DMS53 treated with DMSO at 0.1 percent for 48 hours (cell line): ENCODE measurements around the gene AGAP2.
"Not testable (repeated sequence)": the region's sequence is repeated elsewhere in the genome, so short reads cannot be mapped to it uniquely, and the experiment has no call there.

Source experiments
- DNase-seq: peaks from one replicate; lab custom pipeline; 2025; ENCODE audit not compliant: unreplicated experiment; lab: John Stamatoyannopoulos, UW

AGAP2 gene

DNA sequence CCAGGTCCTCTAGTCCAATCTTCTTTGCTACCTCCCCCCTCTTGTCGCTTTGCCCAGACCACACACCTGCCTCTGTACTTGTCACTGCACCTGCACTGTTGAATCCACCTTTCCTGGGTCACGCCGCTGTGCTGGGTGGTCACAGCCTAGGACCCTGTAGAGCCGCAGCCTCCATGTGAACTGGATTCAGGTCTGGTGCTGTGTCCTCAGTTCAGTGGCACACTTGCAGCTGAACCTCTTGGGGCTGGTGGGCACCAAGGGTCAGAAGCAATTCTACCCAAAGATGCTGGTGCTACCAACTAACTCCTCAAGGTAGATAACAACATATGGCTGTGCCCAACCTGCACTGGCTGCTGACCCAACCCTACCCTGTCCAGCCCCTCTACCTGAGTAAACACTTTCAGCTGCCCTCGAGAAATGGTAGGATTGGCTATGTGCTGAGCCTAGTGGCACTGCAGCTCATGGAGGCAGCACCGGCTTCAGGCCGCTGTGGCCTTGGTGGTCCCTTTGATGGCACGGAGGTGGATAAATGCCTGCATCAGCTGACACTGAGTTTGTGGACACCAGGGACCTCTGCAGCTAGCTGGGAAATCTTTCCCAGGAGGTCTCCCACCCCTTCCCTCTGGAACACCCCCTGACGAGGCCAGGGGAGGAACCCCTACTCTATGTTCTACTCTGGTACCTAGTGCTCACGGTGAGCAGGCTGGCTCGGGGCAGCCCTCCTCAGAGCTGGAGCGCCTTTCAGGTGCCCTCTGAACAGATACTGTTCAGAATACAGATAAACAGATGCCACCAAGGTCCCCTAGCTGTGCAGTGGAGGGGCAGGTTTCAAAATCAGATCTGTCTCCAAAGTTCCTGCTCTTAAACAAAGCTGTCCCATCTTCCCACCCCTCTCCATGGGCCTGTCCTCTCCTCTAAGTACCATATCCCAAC is 14.3 kb downstream of the AGAP2 start:
- no peak for DNase-seq

DNA sequence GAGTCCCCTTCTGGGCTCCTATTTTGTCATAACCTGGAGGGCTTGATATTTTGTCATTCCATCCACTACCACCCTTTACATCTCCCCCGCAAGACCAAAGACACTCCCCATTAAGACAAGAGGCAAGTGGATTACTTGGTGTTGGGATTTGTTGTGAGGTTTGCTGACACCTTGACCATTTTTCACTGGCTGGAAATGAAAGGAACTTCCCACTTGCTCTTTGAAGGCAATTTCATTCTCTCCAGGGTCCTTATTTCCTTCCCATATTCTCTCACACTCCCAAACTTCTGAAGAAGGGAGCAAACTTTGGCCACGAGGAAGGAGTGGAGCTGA is 14.9 kb downstream of the AGAP2 start:
- no peak for DNase-seq

DNA sequence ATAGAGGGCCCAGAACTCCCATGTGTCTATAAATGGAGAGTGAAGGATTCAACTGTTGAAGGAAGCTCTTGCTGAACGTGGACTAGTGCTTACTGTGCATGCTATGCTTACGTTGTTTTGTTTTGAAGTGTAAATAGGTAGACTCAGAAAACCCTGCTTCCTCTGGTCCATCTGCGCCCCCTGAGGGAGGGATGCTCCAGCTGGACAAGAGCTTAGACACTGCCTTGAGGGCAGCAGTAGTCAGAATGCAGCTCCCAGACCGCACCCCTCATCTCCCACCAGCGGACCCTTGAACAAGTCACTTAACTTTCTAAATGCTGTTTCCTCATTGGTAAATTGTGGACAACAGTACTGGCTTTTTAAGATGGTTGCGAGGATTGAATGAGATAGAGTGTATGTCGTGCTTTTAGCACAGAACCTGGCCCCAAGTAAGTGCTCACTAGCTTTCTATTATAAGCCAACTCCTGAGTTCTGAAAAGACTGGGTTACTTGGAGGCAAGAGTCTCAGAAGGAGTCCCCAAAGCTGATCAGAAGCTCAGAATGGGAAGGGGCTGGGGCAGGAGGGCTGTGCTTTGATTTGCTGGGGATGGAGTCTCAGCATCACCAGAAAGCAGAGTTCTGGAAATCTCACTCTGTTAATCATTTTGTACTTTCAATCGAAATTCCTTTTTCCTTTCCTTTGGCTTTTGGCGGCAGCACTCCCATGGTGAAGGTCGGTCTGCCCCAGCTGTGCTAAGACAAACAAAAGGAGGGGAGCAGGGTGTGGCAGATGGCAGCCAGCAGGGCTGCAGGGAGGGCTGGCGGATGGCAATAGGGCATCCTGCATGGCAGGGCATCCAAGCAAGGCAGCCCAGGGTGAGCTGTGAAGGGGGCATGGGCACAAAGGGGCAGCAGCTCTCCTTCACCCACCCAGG is 15.6 kb downstream of the AGAP2 start:
- DNase-seq, result no peak

DNA sequence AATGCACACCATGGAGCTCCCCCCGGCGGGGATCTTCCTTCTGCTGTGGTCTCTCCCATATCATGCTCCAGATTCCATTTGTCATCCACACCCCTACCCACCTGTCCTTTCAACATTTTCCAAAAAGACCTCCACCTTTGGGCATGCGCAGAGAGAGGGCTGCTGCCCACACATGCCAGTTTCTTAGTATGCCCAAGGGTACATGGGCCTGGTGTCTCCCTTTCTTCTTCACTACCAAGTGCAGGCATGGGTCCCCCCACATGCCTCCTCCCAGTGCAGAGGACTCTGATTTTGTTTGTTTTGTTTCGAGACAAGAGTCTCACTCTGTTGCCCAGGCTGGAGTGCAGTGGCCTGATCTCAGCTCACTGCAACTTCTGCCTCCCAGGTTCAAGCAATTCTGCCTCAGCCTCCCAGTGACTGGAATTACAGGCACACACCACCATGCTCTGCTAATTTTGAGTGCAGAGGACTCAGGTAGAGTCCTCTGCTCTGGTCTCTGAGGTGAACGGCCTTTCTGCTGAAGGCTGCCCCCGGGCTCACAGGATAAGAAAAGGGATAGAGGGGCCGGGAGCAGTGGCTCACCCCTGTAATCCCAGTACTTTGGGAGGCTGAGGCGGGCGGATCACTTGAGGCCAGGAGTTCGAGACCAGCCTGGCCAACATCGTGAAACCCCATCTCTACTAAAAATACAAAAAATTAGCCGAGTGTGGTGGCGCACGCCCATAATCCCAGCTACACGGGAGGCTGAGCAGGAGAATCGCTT is 16.5 kb downstream of the AGAP2 start:
- not testable (repeated sequence) for DNase-seq

DNA sequence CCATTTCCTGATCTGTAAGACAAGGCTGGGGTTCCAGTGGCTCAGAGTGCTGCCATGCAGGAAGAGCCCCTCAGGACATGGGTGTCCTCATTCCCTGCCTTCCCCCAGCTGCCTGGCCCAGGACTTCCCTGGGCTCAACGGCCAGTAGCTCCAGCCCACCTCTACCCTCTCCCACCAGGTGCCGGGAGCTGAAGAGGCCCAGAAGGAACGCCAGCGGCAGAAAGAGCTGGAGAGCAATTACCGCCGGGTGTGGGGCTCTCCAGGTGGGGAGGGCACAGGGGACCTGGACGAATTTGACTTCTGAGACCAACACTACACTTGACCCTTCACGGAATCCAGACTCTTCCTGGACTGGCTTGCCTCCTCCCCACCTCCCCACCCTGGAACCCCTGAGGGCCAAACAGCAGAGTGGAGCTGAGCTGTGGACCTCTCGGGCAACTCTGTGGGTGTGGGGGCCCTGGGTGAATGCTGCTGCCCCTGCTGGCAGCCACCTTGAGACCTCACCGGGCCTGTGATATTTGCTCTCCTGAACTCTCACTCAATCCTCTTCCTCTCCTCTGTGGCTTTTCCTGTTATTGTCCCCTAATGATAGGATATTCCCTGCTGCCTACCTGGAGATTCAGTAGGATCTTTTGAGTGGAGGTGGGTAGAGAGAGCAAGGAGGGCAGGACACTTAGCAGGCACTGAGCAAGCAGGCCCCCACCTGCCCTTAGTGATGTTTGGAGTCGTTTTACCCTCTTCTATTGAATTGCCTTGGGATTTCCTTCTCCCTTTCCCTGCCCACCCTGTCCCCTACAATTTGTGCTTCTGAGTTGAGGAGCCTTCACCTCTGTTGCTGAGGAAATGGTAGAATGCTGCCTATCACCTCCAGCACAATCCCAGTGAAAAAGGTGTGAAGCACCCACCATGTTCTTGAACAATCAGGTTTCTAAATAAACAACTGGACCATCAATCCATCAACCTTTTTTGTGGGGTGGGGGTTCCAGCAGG is 17.6 kb downstream of the AGAP2 start:
- no peak for DNase-seq

DNA sequence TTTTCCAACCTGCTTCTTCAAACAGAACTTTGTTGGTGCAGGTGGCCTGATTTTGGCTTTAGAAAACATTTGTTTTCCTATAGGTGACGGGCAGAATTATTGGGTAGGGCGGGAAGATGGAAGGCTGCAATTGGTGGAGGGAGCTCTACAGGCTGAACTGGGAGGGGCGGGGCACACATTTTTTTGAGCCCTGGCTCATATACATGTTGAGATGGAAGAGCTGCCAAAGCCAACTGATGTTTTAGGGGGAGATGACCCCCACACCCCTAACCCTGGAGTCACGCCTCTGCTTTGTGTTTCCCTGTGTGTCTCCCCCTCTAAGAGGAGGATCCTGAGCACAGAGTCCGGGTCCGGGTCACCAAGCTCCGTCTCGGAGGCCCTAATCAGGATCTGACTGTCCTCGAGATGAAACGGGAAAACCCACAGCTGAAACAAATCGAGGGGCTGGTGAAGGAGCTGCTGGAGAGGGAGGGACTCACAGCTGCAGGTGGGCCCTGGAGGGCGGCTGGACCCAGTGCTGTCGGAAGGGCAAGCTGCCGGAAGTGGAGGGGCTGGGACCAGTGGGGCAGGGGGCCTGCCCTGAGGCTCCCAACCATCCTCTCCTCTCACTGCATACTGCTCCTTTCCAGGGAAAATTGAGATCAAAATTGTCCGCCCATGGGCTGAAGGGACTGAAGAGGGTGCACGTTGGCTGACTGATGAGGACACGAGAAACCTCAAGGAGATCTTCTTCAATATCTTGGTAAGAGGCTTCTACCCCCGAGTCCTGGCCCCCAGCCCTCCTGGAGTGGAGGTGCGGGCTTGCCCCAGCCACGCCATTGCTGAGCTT is 18.6 kb downstream of the AGAP2 start:
- no peak for DNase-seq

DNA sequence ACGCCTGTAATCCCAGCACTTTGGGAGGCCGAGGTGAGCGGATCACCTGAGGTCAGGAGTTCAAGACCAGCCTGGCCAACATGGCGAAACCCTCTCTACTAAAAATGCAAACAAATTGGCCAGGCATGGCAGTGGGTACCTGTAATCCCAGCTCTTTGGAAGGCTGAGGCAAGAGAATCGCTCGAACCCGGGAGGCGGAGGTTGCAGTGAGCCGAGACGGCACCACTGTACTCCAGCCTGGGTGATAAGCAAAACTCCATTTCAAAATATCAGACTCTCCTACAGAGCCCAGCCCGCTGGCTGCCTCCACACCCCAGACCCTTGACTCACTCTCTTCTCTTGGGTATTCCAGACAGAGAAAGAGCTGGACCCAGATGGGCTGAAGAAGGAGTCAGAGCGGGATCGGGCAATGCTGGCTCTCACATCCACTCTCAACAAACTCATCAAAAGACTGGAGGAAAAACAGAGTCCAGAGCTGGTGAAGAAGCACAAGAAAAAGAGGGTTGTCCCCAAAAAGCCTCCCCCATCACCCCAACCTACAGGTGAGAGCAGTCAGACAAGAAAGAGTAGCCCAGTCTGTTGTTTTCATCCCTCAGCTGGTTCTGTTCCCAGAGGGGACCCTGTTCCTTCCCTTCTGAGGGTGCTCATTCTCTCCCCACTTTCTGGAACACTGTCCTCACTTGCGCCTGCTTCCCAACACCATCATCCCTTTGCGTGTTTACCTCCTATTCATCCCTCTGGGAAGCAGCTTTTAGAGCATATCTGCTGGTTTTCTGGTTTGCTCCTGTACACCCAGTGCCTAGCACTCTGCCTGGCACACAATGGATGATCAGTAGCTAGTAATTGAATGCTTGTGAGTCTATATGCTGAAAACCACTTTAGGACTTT is 19.7 kb downstream of the AGAP2 start:
- no peak for DNase-seq

DNA sequence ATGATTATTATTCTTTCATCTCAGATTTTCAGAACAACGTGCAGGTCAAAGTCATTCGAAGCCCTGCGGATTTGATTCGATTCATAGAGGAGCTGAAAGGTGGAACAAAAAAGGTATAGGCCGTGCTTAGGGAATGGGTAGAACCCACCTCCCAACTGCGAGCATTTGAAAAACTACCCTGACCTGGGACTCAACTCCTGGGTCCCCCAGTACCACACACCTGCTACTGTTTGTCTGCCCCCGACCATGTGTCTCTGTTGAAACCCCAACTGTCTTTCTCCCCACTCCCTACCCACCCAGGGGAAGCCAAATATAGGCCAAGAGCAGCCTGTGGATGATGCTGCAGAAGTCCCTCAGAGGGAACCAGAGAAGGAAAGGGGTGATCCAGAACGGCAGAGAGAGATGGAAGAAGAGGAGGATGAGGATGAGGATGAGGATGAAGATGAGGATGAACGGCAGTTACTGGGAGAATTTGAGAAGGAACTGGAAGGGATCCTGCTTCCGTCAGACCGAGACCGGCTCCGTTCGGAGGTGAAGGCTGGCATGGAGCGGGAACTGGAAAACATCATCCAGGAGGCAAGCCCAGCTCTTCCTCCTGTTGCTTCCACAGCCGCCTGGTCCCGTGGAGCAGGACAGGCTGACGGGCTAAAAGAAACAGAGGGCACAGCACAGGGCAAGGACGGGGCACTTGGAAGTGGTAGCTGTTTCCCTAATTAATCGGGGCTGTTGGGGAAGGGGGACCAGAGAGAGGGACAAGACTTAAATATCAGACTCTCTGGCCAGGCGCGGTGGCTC is 20.5 kb downstream of the AGAP2 start:
- no peak for DNase-seq

DNA sequence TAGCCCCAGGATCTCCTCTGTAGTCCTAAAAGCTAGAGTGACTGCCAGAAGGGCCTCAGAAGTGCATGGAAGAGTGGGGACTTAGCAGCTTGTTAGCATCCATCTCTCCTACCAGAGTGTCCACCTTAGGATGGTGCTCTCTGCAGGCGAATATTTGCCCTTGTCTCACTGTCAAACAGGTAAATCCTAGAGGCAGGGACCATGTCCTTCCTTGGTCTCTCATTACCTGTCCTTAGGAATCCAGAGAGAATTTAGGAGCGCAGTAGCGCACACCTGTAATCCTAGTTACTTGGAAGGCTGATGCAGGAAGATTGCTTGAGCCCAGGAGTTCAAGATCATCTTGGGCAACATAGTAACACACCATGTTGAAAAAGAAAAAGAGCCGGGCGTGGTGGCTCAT is 21.4 kb downstream of the AGAP2 start:
- no peak for DNase-seq

DNA sequence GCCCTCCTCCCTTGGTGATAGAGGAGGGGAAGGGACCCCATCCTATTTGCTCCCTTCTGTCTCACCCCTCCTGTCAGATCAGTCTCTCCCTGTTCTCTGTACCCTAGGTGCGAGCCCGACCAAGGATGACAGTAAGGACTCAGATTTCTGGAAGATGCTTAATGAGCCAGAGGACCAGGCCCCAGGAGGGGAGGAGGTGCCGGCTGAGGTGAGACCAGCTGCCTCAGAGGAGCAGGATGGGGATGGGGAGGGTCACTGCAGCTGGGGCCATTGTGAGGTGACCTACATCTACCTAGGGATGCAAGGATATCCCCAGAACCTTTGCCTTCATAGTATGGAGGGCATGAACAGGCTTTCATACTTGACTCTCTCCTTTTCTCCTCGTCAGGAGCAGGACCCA is 22.2 kb downstream of the AGAP2 start:
- no peak for DNase-seq

DNA sequence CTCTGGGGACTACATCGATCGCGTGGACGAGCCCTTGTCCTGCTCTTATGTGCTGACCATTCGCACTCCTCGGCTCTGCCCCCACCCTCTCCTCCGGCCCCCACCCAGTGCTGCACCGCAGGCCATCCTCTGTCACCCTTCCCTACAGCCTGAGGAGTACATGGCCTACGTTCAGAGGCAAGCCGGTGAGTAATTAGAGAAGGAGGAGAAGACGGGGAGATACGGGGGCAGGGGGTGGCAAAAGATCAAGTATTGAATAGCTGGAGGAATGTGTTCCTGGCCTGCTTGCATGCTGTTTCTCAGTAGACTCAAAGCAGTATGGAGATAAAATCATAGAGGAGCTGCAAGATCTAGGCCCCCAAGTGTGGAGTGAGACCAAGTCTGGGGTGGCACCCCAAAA is 22.8 kb downstream of the AGAP2 start:
- DNase-seq, result no peak

DNA sequence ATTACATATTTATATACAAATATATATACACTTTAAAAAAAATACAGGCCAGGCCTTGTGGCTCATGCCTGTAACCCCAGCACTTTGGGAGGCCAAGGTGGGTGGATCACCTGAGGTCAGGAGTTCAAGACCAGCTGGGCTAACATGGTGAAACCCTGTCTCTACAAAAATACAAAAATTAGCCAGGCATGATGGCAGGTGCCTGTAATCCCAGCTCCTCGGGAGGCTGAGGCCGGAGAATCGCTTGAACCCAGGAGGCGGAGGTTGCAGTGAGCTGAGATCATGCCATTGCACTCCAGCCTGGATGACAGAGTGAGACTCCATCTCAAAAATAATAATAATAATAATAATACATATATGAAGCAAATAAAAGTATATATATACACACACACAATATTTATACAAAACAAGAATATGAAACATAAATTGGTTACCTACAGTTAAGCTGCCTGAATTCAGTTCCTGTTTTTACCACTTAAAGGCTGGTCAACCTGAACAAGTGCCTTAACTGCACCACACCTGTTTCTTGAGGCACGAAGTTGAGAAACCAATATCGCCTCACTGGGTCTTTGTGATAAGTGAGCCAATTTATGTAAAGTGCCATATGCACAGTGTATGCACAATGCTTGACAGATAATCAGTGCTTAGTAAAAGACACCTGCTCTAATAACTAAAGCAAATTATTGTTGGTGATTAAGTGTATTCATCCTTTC is 23.4 kb downstream of the AGAP2 start:
- not testable (repeated sequence) for DNase-seq

DNA sequence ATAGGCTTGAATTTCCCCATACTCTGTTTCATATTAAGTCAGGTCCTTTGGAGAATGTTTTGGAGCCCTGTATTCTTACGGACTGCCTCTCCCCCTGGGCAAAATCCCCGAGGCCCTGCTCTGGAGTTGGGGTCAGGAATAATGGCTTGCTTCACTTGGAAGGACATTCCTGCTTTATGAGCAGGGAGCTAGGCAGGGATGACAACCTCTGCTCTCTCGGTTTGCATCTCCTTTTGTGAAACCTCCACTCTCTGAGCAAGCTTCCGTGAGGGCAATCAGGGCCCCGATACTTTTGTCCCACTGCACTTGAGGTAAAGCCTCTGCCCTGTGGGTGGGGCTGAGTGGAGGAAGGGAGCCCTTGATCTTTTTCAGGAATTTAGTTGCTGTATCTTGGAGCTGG is 25.3 kb downstream of the AGAP2 start:
- DNase-seq, result no peak

DNA sequence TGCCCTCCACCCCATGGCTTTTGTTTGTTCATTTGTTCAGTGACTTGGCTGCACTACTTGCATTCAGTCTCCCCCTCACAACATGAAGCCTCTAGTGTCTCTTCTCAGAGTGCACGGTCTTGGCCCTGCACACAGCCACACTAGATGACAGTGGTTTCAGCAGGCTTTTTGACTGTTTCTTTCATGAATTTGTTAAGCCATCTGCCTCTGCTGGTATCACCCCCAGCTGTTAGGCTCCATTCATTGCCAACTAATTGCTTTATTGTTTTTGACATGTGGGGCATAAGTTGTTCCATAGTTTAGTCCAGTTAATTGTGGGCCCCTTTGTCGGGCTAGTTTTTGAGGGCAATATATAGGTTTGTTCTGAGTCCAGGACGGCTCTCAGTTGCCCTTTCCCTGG is 25.8 kb downstream of the AGAP2 start:
- DNase-seq, result no peak

DNA sequence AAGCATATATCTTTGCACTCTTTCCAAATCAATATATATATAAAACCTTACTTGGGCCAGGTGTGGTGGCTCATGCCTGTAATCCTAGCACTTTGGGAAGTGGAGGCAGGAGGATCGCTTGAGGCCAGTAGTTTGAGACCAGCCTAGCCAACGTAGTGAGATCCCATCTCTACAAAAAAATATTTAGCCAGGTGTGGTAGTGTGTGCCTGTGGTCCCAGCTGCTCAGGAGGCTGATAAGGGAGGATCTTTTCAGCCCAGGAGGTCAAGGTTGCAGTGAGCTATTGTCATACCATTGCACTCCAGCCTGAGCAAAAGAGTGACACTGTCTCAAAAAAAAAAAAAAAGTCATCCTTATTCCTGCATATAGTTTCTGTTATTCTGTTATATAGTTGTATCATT is 30.2 kb downstream of the AGAP2 start:
- DNase-seq, result no peak

DNA sequence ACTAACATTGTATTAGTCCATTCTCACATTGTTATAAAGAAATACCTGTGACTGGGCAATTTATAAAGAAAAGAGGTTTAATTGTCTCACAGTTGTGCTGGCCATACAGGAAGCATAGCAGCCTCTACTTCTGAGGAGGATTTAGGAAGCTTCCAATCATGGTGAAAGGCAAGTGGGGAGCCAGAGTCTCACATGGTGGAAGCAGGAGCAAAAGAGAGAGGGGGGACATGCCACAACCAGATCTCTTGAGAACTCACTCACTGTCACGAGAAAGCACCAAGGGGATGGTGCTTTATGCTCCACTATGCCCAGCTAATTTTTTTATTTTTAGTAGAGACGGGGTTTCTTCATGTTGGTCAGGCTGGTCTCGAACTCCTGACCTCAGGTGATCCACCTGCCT is 31.3 kb downstream of the AGAP2 start:
- no peak for DNase-seq

DNA sequence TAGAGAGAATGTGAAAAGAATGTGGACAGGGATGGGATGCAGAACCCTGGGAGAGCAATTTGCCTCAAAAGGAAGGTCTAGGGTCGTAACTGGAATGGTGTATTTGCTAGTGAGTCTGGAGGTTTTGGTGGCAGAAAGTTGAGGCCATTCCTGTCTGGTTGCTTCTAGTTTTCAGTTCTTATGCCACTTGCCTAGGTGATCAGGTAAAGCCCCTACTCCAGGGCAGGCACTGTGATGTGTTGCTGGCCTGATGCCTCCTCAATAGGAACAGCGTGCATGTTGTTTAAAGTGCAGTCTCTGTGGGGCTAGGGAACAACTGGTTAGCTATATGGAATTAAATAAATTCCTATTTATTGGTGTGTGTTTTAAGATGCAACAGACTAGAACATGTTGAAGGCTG is 38.2 kb downstream of the AGAP2 start:
- no peak for DNase-seq
